CD4-positive, alpha-beta T cell (primary cell): Measurements from ENCODE around the gene FBXL17. TPM values are rescaled to one million over a fixed set of nuclear protein-coding genes. Genes with fewer than 3 reads are reported as not detected.

ENCODE experiments used
- ATAC-seq: fragments of 200-7000 bp; cut with Tn5 transposase; one replicate; pipeline ENCODE4 v1.10.0; 2022; ENCODE audit warnings: mild to moderate bottlenecking; ENCODE audit not compliant: poor library complexity
- CTCF ChIA-PET: fragments of 350-600 bp; sonication (Branson Sonifier 250); formaldehyde crosslinking; loops from one replicate; lab custom pipeline; 2021; ENCODE audit warnings: antibody characterized with exemption, inconsistent platforms; lab: Charles Lee
- POLR2A ChIA-PET: fragments of 350-600 bp; sonication (Branson Sonifier 250); formaldehyde crosslinking; loops from one replicate; lab custom pipeline; 2021; ENCODE audit warnings: antibody characterized with exemption, inconsistent platforms; lab: Charles Lee
- DNase-seq, 14 experiments: peaks; one replicate each; pipeline ENCODE4 v3.0.0-alpha.2; 2013 to 2020; ENCODE audit warnings: mixed read lengths in 2 of 14
- H3K27ac ChIP-seq, 2 donors: one replicate each; pipeline versions ENCODE4 v1.5.1 to v1.7.0; 2013; ENCODE audit warnings: low read length in 2 of 2, low read depth in 1 of 2, mild to moderate bottlenecking in 1 of 2
- H3K27me3 ChIP-seq, 2 experiments: 1 replicate in 1 of 2; 2 replicates in 1 of 2; pipeline versions ENCODE4 v1.6.1 to v1.7.0; 2013; ENCODE audit warnings: low read length in 2 of 2, control low read depth in 1 of 2, mild to moderate bottlenecking in 1 of 2, moderate library complexity in 1 of 2; ENCODE audit not compliant: insufficient read depth in 2 of 2, control insufficient read depth in 1 of 2
- H3K36me3 ChIP-seq: one replicate; pipeline ENCODE4 v1.6.1; 2013; ENCODE audit warnings: low read length, control low read depth; ENCODE audit not compliant: insufficient read depth
- H3K4me1 ChIP-seq: one replicate; pipeline ENCODE4 v1.6.1; 2013; ENCODE audit warnings: low read length, control low read depth; ENCODE audit not compliant: insufficient read depth
- H3K4me3 ChIP-seq: one replicate; pipeline ENCODE4 v1.5.1; 2013; ENCODE audit warnings: mild to moderate bottlenecking, low read length, moderate library complexity
- H3K9me3 ChIP-seq, 2 experiments: 1 replicate in 1 of 2; 2 replicates in 1 of 2; pipeline versions ENCODE4 v1.6.1 to v1.7.0; 2013; ENCODE audit warnings: low read length in 2 of 2, mild to moderate bottlenecking in 2 of 2, control low read depth in 1 of 2, moderate library complexity in 1 of 2; ENCODE audit not compliant: control insufficient read depth in 1 of 2, insufficient read depth in 1 of 2
- H3K27ac Mint-ChIP-seq: one replicate; pipeline ENCODE4 v1.8.0; 2020; ENCODE audit warnings: mixed read lengths
- H3K27me3 Mint-ChIP-seq: one replicate; pipeline ENCODE4 v1.8.0; 2021; ENCODE audit warnings: mixed read lengths
- H3K36me3 Mint-ChIP-seq: one replicate; pipeline ENCODE4 v1.8.0; 2021; ENCODE audit warnings: low read depth, mixed read lengths
- H3K4me1 Mint-ChIP-seq: one replicate; pipeline ENCODE4 v1.8.0; 2021; ENCODE audit warnings: low read depth, mixed read lengths
- H3K4me3 Mint-ChIP-seq: one replicate; pipeline ENCODE4 v1.8.0; 2020; ENCODE audit warnings: mild to moderate bottlenecking, mixed read lengths
- H3K9me3 Mint-ChIP-seq: one replicate; pipeline ENCODE4 v1.8.0; 2020; ENCODE audit warnings: mixed read lengths
- intact Hi-C, 2 experiments: fragments of 100-400 bp; cut with DNase I in 1 of 2; cut with micrococcal nuclease in 1 of 2; formaldehyde crosslinking; loops; one replicate each; pipeline versions ENCODE4 v1.15.1 to v1.9.0; 2023 to 2025; cut with DNase I, micrococcal nuclease
- total RNA-seq, 174 experiments: library from RNA in 2 of 174; stranded (reverse) in 2 of 174; gene quantifications; one replicate each; pipeline ENCODE4 v1.2.3 and lab custom pipeline; 2021 to 2026
- TF ChIP-seq, protein P1 (sequence below): fragments of 200-600 bp; IDR thresholded peaks from one replicate; pipeline ENCODE4 v1.8.0; 2022; ENCODE audit warnings: antibody characterized with exemption, mild to moderate bottlenecking

FBXL17 gene
- total RNA-seq, 2 experiments from 2014 or later: 17.9 to 21.1 TPM

DNA sequence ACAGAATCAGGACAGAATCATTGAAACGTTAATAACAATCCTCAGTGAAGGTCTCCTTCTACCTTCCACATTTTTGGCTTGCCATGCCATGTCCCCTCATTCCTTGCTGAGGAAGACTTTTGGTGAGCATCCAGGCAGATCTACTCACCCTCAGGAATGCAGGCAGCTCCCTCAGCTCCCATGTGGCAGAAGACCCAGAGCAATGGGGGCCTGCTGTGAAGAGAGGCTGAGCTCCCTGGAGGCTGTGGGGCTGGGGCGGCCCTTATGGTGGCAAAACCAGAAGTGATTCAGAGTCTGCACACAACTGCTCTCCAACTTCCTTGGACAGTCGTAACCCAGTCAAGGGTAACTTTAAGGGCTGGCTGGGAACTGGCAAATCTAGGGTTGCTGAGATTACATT is 463.9 kb downstream of the FBXL17 start:
- Histone ChIP-seq H3K9me3 (no peaks in the 10 kb centered on the region), H3K27me3 (no peaks in the 10 kb centered on the region), H3K4me3 (no peak overlapping the region), H3K36me3 (no peaks in the 10 kb centered on the region), H3K4me1 (no peaks in the 10 kb centered on the region), H3K27ac (no peak overlapping the region)
- no peak overlapping the region for H3K4me3 Mint-ChIP-seq
- ChIA-PET CTCF (no interaction called here), POLR2A (no interaction called here)
- H3K27me3 Mint-ChIP-seq: no peaks in the 10 kb centered on the region
- TF ChIP-seq, protein P1, sequence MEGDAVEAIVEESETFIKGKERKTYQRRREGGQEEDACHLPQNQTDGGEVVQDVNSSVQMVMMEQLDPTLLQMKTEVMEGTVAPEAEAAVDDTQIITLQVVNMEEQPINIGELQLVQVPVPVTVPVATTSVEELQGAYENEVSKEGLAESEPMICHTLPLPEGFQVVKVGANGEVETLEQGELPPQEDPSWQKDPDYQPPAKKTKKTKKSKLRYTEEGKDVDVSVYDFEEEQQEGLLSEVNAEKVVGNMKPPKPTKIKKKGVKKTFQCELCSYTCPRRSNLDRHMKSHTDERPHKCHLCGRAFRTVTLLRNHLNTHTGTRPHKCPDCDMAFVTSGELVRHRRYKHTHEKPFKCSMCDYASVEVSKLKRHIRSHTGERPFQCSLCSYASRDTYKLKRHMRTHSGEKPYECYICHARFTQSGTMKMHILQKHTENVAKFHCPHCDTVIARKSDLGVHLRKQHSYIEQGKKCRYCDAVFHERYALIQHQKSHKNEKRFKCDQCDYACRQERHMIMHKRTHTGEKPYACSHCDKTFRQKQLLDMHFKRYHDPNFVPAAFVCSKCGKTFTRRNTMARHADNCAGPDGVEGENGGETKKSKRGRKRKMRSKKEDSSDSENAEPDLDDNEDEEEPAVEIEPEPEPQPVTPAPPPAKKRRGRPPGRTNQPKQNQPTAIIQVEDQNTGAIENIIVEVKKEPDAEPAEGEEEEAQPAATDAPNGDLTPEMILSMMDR: no peak
- H3K4me1 Mint-ChIP-seq: peaks cover 18% of the 10 kb centered on the region
- H3K27ac Mint-ChIP-seq: no peak overlapping the region
- H3K9me3 Mint-ChIP-seq: no peaks in the 10 kb centered on the region
- intact Hi-C loops: no loop called here
- DNase-seq (no peak), ATAC-seq (no peak)
- H3K36me3 Mint-ChIP-seq: no peaks in the 10 kb centered on the region

DNA sequence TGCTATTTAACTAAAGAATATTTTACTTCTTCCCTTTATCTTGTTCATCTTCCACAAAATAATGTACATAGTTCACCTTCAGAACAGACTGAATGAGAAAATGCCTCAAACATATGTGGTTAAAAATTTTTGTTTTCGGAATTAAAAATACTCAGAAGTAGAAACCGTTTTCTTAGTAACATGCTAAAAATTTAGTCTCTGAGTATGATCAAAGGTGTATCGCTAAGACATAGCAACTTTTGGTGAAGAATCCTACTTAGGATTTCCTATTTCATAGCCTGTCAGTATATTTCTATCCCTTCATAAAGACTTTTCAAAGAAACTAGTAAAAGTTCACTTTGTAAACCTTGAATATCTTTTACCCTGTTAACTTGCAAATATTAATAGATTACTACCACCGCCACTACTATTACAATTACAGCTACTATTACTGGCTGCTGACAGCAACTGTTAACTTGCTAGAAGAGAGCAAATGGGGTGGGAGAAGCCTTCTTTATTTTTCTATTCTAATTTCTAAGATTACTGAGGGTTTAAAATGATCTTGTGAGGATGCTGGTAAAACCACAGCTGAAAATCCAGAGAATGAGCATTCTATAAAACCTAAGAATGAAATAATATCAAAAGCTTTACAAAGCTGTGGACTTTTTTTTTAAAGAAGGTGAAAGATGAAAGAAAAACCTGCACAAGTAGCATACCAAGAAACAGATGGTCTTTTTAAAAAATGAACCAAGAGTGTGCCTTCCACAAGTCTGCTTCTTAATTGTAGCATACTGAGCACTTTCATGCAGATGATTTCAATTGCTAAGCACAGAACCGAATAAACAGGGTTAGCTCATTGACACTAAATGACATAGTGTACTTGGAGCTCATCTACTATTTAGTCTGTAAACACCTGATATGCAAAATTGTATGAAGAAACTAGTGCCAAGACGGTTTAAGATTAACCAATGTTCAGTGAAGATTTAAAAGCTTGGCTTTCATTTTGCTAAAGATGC is 464.9 kb downstream of the FBXL17 start:
- Histone ChIP-seq H3K4me3 (no peak overlapping the region), H3K9me3 (no peaks in the 10 kb centered on the region), H3K36me3 (no peaks in the 10 kb centered on the region), H3K27me3 (no peaks in the 10 kb centered on the region), H3K27ac (no peak overlapping the region), H3K4me1 (no peaks in the 10 kb centered on the region)
- Mint-ChIP-seq H3K36me3 (no peaks in the 10 kb centered on the region), H3K27ac (no peak overlapping the region), H3K27me3 (no peaks in the 10 kb centered on the region), H3K4me1 (peaks cover 18% of the 10 kb centered on the region), H3K4me3 (no peak overlapping the region), H3K9me3 (no peaks in the 10 kb centered on the region)
- DNase-seq: no peak
- ChIA-PET CTCF (no interaction called here), POLR2A (no interaction called here)
- no peak for ATAC-seq
- TF ChIP-seq, protein P1: no peak
- intact Hi-C loops: no loop called here

DNA sequence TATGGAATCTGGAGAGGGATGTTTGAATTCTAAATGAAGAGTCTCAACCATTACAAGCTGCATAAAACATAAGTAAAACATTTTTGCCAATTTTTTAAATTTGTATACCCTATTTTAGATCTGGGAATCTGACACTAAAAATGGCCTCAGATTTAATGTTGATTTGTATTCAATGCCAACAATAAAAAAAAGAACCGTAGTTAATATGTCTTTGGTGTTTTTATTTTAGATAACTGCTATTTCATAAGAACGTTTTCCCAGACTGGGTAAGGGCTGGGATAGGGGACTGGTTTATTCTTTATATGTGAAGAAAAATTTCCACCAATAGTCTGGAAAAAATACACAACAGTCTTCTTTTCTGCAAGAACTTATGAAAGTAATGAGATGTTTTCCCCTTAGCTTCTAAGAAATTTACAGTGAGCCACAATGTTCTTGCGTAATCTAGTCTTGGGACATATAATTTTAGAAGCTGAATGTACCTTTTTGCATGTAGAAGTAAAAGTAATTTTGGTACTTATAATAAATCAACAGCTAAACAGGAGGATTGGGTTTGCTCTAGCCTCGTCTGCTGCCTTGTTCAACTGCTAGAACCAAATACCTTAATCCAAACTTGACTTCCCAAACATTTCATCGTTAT is 466.6 kb downstream of the FBXL17 start:
- no peaks in the 10 kb centered on the region for H3K36me3 ChIP-seq
- Mint-ChIP-seq H3K4me3 (no peak overlapping the region), H3K27ac (no peak overlapping the region), H3K36me3 (no peaks in the 10 kb centered on the region), H3K4me1 (peaks cover 18% of the 10 kb centered on the region), H3K27me3 (no peaks in the 10 kb centered on the region), H3K9me3 (no peaks in the 10 kb centered on the region)
- H3K27ac ChIP-seq: no peak overlapping the region
- TF ChIP-seq, protein P1: no peak
- intact Hi-C loops: no loop called here
- H3K4me3 ChIP-seq: no peak overlapping the region
- ChIA-PET POLR2A (no interaction called here), CTCF (no interaction called here)
- H3K27me3 ChIP-seq: no peaks in the 10 kb centered on the region
- DNase-seq: no peak
- H3K4me1 ChIP-seq: no peaks in the 10 kb centered on the region
- ATAC-seq: no peak
- no peaks in the 10 kb centered on the region for H3K9me3 ChIP-seq
